Measurements from ENCODE around the gene NIFK.

- TF ChIP-seq EZH2 (IDR thresholded peaks at IDR 0.05; ENCODE audit: borderline replicate concordance, low read length), result no peak
- TF ChIP-seq CTCF (conservative IDR thresholded peaks at IDR 0.05 in 1 of 2, IDR thresholded peaks at IDR 0.05 in 1 of 2; ENCODE audit: extremely low read depth in 1 of 2, insufficient read depth in 1 of 2, low read depth in 1 of 2, low read length in 2 of 2), result no peak
Observed at GRCh38 chr2:121727332-121727731, 9.3 kb downstream of the NIFK start.
